NCI-H524 (cell line): ENCODE results near the gene ZNF687.

ENCODE experiments used
- DNase-seq, 2 experiments: peaks; one replicate each; lab custom pipeline; 2025; lab: John Stamatoyannopoulos, UW

ZNF687 gene

GRCh38 chr1:151282883-151283725 lies 1.0 kb downstream of the ZNF687 start:
- DNase-seq = peak; percentile 18 to 63

DNA sequence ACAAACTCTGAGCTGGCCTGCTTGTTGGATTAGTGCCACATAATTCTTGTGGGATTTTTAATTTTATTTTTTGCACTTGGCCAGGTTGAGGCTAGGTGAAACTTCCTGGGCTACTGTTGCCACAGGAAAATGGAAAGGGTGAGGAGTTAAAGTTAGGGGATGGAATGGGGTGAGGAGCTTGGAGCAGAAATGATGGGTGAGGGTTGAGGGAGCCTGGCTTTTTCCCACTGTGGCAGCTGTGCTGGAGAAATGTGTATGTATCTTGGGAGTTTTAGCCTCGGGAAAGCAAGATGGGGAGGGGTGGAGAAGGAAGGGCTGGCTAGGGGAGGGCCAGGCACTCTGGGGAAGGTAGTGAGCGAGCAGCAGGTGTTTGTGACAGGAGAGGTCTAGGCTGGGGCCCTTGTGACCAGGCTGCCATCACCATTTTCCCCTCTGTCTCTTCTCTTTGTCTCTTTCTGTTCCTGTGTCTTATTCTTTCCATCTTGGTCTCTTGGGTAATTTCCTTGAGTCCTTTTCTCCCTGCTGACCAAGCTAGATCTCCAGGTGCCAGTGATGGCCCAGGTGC lies 2.0 kb downstream of the ZNF687 start:
- DNase-seq = no peak

DNA sequence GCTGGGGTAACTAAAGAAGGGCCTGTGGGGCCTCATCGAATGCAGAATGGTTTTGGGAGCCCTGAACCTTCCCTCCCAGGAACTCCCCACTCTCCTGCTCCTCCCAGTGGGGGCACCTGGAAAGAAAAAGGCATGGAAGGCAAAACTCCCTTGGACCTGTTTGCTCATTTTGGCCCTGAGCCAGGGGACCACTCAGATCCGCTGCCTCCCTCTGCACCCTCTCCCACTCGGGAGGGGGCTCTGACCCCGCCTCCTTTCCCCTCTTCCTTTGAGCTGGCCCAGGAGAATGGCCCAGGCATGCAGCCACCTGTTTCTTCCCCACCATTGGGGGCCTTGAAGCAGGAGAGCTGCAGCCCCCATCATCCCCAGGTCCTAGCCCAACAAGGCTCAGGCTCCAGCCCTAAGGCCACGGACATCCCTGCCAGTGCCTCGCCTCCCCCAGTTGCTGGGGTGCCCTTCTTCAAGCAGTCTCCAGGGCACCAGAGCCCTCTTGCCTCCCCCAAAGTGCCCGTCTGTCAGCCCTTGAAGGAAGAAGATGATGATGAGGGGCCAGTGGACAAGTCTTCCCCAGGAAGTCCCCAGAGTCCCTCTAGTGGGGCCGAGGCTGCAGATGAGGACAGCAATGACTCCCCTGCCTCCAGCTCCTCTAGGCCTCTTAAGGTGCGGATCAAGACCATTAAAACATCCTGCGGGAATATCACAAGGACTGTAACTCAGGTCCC lies 4.7 kb downstream of the ZNF687 start:
- no peak for DNase-seq

GRCh38 chr1:151287341-151287699 lies 5.2 kb downstream of the ZNF687 start:
- DNase-seq = no peak

DNA sequence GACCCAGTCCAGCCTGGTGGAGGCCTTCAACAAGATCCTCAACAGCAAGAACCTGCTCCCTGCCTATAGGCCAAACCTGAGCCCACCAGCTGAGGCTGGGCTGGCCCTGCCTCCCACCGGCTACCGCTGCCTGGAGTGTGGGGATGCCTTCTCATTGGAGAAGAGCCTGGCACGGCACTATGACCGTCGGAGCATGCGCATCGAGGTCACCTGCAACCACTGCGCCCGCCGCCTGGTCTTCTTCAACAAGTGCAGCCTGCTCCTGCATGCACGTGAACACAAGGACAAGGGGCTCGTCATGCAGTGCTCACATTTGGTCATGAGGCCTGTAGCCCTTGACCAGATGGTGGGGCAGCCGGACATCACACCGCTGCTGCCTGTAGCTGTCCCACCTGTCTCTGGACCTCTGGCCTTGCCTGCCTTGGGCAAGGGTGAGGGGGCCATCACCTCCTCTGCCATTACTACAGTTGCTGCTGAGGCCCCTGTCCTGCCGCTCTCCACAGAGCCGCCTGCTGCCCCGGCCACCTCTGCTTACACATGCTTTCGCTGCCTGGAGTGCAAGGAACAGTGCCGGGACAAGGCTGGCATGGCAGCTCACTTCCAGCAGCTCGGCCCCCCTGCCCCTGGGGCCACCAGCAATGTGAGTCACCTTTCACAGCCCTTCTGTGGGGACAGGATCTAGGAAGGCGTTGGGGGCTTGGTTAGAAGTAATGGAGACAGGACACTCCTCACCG lies 5.8 kb downstream of the ZNF687 start:
- no peak for DNase-seq

DNA sequence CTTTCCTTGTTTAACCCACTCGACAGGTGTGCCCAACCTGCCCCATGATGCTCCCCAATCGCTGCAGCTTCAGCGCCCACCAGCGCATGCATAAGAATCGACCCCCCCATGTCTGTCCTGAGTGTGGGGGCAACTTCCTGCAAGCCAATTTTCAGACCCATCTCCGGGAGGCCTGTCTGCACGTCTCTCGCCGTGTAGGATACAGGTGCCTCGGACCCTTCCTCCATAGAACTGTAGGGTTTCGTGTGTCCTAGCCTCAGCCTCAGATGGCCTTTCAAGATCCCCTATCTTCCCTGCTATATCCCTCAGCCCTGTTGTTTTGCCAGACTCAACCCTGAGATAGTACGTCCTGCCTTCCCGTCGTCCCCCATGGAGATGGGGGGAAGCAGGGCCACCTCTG lies 6.4 kb downstream of the ZNF687 start:
- no peak for DNase-seq

- DNase-seq = no peak
Measured at GRCh38 chr1:151289080-151289935, 7.2 kb downstream of the ZNF687 start.

DNA sequence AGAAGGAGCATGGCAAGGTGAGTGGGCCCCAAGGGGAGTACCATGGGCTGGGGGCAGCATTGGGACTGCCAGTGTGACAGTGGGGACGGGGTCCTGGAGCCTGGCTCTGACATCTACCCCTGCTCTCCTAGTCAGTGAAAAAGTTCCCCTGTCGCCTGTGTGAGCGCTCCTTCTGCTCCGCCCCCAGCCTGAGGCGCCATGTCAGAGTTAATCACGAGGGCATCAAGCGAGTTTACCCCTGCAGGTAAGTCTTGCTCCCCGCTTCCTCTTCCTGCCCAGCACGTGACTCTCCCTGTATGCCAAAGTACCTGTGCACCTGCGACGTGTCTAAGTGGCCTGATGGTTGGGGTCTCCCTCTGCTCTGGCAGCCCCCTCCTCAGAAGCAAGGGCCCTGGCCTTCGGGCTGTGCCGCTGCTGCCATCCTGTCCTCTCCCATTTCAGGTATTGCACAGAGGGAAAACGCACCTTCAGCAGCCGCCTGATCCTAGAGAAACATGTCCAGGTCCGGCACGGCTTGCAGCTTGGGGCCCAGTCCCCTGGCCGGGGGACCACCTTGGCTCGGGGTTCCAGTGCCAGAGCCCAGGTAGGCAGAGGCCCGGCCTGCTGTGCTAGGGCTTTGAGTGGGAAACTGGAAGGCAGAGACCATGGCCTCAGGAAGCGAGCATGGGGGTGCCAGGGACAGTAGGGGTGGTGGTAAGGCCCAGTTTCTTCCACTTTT lies 8.1 kb downstream of the ZNF687 start:
- DNase-seq = no peak

GRCh38 chr1:151290709-151291303 lies 8.7 kb downstream of the ZNF687 start:
- DNase-seq = no peak

DNA sequence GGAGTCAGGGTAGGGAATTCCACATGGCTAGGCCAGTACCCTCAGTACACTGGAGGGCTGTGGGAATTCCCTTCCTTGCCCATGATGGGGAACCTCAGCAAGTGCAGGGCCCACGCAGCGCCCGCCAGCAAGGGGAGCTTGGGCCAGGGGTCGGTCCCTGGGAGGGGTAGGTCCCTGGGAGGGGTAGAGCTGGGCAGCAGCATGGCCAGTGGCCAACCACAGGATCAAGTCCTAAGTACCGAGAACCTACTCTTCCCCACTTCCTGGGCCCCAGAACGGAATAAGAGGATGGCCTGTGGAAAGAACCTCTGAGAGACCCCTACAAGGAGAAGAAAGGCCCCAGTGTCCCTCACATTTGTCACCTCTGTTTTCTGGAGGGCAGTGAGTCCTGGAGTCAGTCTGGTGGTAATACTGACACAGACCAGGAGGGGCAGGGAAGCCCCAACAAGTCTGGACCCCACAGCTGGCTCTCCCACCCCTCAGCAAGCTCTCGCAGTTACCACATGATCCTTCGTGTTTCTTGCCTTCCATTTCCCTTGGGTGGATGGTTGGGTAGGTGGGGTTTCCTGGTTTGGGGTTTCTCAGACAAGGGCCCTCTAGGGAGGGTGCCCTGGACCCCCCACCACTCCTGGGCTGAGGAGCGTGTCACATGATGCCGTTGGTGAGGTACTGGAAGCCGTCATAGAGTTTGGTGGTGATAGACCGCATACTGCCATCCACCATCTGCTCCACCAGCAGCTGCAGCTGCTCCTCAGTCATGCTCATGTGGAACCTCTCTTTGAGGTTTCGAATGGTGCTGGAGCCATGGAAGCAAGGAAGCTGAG lies 10.3 kb downstream of the ZNF687 start:
- DNase-seq = no peak

- no peak for DNase-seq
Measured at GRCh38 chr1:151293093-151293492, 11.0 kb downstream of the ZNF687 start.

DNA sequence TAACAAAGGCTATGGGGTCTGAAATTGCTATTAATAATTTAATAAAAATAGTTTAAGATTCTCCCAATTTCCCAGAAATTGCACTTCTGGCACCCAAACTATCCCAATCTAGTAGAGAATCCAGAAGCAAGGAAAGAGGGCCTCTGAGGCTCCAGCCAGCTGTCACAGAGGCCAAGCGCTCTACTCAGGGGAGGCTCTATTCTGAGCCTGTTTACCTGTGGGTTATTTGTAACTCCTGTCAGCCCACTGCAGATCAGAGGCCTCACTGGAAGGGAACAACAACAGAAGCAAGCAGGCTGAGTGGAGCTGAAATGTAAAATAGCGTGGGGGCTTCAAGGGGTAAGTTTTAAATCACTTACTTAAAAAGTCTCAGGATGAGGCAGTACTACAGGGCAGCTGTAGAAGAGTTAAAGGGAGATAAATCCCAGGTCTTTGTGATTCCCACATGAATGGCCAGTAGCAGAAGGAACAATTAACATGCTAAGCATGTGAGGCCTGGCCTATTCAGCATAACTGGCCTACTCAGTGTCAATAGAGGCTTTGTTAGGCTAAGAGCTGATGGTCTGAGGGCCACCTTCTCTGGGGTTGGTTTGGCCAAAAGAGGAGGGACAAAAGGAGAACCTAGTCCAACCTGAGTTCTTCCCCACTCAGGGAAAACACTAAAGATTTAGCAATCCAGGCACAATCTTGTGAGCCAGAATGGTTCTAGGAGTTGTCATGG lies 12.8 kb downstream of the ZNF687 start:
- no peak for DNase-seq

DNA sequence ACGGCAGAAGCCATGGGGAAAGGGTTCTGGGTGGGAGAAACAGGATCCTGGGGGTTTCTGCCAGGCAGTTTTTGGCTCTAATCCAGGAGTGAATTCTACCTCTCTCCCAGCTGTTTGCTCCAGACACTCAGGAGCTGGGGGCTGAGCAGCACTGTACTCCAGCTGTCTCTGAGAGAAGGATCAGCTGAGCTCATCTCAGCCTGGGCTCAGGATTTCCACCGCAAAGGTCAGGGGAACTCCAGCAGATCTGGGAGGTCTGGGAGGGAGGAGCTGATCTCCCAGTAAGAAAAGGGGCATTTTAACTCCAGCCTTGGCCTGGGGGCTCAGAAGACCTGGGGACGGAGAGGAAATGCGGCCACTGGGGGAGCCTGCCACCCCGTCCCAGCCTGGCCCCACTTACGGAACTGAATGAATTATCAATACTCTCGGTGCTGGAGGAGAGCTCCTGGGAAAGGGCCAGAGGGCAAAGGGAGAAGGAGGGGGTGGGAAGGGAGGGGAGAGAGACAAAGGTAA lies 27.8 kb downstream of the ZNF687 start:
- peak in 1 of 2 experiments; percentile 25 for DNase-seq

DNA sequence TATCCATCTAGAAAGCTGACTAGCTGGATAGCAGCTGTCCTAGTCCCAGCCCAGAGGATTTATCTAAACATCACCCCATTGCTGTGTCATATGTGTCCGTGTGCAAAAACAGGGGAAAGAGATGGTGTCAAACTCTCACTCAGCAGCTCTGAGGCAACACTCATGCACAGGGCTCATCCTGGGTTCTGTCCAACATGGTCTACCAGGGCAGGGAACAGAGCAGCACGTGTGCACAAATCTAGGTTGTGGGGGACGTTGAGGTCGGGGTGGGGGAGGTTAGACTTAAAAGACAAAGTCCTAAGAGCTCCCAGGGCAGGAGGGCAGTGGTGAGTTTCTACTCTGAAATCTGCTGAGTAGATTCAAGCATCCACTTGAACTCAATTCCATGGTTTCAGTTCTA lies 28.9 kb downstream of the ZNF687 start:
- DNase-seq = no peak

GRCh38 chr1:151311589-151312331 lies 29.7 kb downstream of the ZNF687 start:
- DNase-seq = no peak

DNA sequence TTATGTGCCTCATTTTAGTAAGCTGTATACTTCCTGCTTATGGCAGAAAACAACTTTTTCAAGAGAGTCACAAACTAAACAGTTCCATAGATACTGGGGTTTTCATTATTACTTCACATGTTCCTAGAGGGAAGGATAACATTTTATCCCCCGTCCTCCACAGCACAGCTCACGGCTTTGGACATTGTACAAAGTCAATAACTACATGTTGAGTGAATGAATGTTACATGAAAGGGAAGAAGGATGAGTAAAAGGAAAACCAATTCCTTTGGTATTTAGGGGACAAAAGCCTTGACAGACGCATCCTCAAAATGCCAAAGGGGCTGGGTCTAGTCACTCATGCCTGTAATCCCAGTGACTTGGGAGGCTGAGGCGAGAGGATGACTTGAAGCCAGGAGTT lies 30.3 kb downstream of the ZNF687 start:
- DNase-seq = no peak

DNA sequence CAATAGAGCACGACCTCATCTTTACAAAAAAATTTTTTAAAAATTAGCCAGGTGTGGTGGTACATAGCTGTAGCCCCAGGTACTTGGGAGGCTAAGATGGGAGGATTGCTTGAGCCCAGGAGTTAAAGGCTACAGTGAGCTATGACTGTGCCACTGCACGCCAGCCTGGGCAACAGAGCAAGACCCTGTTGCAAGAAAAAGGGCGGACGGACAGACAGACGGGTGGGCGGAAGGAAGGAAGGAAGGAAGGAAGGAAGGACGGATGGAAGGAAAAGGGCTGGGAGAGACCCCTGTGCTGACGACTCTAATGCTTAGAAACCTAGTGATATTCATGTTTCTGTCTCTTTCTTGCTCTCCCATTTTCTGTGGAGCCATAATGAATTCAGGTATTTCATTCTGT lies 30.7 kb downstream of the ZNF687 start:
- DNase-seq = no peak

DNA sequence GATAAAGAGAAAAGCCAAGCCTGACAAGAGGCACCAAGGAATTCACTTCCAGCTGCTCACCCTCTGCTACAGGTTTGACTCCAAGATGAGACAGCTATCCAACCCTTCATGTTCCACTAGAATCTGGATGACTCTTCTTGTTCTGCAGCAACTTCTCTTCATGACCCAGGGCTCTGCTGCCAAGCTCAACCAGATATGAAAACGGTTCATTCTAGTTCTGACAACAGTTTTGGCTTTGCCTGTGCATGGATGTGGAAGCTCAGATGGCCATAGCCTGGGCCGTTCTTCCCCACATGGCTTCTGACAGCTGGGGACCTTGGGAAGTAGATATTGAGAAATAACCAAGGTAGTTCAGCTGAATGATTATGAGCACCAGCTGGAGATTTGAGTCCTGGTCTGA lies 31.4 kb downstream of the ZNF687 start:
- DNase-seq = no peak
